SK-N-SH treated with all-trans-retinoic acid at 6 μM for 48 hours (cell line): ENCODE results near the gene MVK.

Experiments
- OSR1 ChIP-seq: fragments of 250-450 bp; sonication (Bioruptor Pico); IDR thresholded peaks from 2 replicates; pipeline ENCODE4 v1.8.0; 2022; ENCODE audit warnings: moderate library complexity, mild to moderate bottlenecking, inconsistent platforms
- TF ChIP-seq, protein P1 (sequence below): fragments of 250-450 bp; sonication (Bioruptor Pico); IDR thresholded peaks from 2 replicates; pipeline ENCODE4 v1.5.1; 2021; ENCODE audit warnings: mild to moderate bottlenecking, moderate library complexity

GRCh38 chr12:109578330-109578927 lies 4.8 kb downstream of the MVK start:
- TF ChIP-seq, protein P1, sequence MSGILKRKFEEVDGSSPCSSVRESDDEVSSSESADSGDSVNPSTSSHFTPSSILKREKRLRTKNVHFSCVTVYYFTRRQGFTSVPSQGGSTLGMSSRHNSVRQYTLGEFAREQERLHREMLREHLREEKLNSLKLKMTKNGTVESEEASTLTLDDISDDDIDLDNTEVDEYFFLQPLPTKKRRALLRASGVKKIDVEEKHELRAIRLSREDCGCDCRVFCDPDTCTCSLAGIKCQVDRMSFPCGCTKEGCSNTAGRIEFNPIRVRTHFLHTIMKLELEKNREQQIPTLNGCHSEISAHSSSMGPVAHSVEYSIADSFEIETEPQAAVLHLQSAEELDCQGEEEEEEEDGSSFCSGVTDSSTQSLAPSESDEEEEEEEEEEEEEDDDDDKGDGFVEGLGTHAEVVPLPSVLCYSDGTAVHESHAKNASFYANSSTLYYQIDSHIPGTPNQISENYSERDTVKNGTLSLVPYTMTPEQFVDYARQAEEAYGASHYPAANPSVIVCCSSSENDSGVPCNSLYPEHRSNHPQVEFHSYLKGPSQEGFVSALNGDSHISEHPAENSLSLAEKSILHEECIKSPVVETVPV (CRISPR knock-in tag), result no peak
- no peak for TF ChIP-seq OSR1 (CRISPR knock-in tag)
